GM12892 (cell line): Measurements from ENCODE around the gene ASPN.

Source experiments
- POLR2A ChIP-seq: IDR thresholded peaks from 2 replicates; pipeline ENCODE4 v1.6.1; 2011; ENCODE audit warnings: low read depth, low read length, control low read depth
- POLR2AphosphoS5 ChIP-seq: IDR thresholded peaks from 2 replicates; pipeline ENCODE4 v1.6.1; 2011; ENCODE audit warnings: low read depth, low read length, control low read depth
- TAF1 ChIP-seq: IDR thresholded peaks from 2 replicates; pipeline ENCODE4 v1.6.1; 2011; ENCODE audit warnings: low read depth, mild to moderate bottlenecking, control low read depth, low read length, borderline replicate concordance

GRCh38 chr9:92503156-92503555 is 20.9 kb upstream of the ASPN start:
- TF ChIP-seq POLR2AphosphoS5, result no peak
- TF ChIP-seq POLR2A, result no peak
- no peak for TF ChIP-seq TAF1
